Activated CD8-positive, alpha-beta memory T cell treated with anti-CD3 and anti-CD28 coated beads for 36 hours (primary cell): ENCODE measurements around the gene RPP25L. TPM values are rescaled to one million over a fixed set of nuclear protein-coding genes. Genes with fewer than 3 reads are reported as not detected.

Source experiments
- CTCF ChIA-PET: fragments of 350-600 bp; sonication (Branson Sonifier 250); formaldehyde crosslinking; loops from one replicate; lab custom pipeline; 2021; ENCODE audit warnings: antibody characterized with exemption; lab: Charles Lee
- POLR2A ChIA-PET: fragments of 350-600 bp; sonication (Branson Sonifier 250); formaldehyde crosslinking; loops from one replicate; lab custom pipeline; 2021; ENCODE audit warnings: antibody characterized with exemption; lab: Charles Lee
- total RNA-seq, 2 experiments: library from RNA; stranded (reverse); gene quantifications; one replicate each; pipeline ENCODE4 v1.2.3, GENCODE V29; 2021

Gene RPP25L
- total RNA-seq, 2 experiments from 2014 or later, result 34.1 to 39.5 TPM

- CTCF ChIA-PET, result interaction anchor here (2.6 to 2.7 kb wide), 2 partner anchors 10 kb away, joined by 11 to 15 read pairs; no protein-coding TSS in a partner anchor
Measured at GRCh38 chr9:34581318-34581717, 30.6 kb downstream of the RPP25L start.

GRCh38 chr9:34580358-34580757 is 31.5 kb downstream of the RPP25L start:
- ChIA-PET CTCF (interaction anchor here (1.6 to 2.7 kb wide), 2 partner anchors 11 to 24 kb away, joined by 5 to 11 read pairs; no protein-coding TSS in a partner anchor), POLR2A (no interaction called here)

More at GRCh38 chr9:34581318-34581717, 30.6 kb downstream of the RPP25L start:
- POLR2A ChIA-PET, result no interaction called here

GRCh38 chr9:34579808-34580163 is 32.1 kb downstream of the RPP25L start:
- ChIA-PET POLR2A (no interaction called here), CTCF (interaction anchor here (0.6 to 2.7 kb wide), 3 partner anchors 12 to 218 kb away, joined by 3 to 11 read pairs (median 5); no protein-coding TSS in a partner anchor)

GRCh38 chr9:34579104-34579807 is 32.6 kb downstream of the RPP25L start:
- ChIA-PET CTCF (interaction anchor here (0.6 to 2.7 kb wide), 4 partner anchors 12 to 217 kb away, joined by 3 to 11 read pairs (median 4); no protein-coding TSS in a partner anchor), POLR2A (no interaction called here)

GRCh38 chr9:34578241-34579103 is 33.4 kb downstream of the RPP25L start:
- CTCF ChIA-PET, result interaction anchor here (1.1 to 2.7 kb wide), 2 partner anchors 13 to 42 kb away, joined by 3 to 11 read pairs; no protein-coding TSS in a partner anchor

GRCh38 chr9:34577400-34578240 is 34.3 kb downstream of the RPP25L start:
- ChIA-PET POLR2A (no interaction called here), CTCF (interaction anchor here (0.9 to 1.3 kb wide), 2 partner anchors 14 to 19 kb away, joined by 3 to 4 read pairs; no protein-coding TSS in a partner anchor)

More at GRCh38 chr9:34578241-34579103, 33.4 kb downstream of the RPP25L start:
- POLR2A ChIA-PET, result no interaction called here

GRCh38 chr9:34576597-34577399 is 35.1 kb downstream of the RPP25L start:
- ChIA-PET POLR2A (no interaction called here), CTCF (interaction anchor here (0.9 to 1.3 kb wide), 2 partner anchors 15 to 18 kb away, joined by 3 to 4 read pairs; no protein-coding TSS in a partner anchor)

- CTCF ChIA-PET, result no interaction called here
- POLR2A ChIA-PET, result no interaction called here
Measured at GRCh38 chr9:34575862-34576596, 35.9 kb downstream of the RPP25L start.

GRCh38 chr9:34575241-34575640 is 36.7 kb downstream of the RPP25L start:
- CTCF ChIA-PET, result no interaction called here

GRCh38 chr9:34574571-34574970 is 37.3 kb downstream of the RPP25L start:
- ChIA-PET CTCF (no interaction called here), POLR2A (no interaction called here)

More at GRCh38 chr9:34575241-34575640, 36.7 kb downstream of the RPP25L start:
- POLR2A ChIA-PET, result no interaction called here

GRCh38 chr9:34573599-34574325 is 38.1 kb downstream of the RPP25L start:
- CTCF ChIA-PET, result no interaction called here
- POLR2A ChIA-PET, result no interaction called here

- POLR2A ChIA-PET, result no interaction called here
- CTCF ChIA-PET, result no interaction called here
Measured at GRCh38 chr9:34572628-34573027, 39.3 kb downstream of the RPP25L start.

- POLR2A ChIA-PET, result no interaction called here
- CTCF ChIA-PET, result no interaction called here
Measured at GRCh38 chr9:34572092-34572491, 39.8 kb downstream of the RPP25L start.

- ChIA-PET CTCF (interaction anchor here (0.8 to 1.1 kb wide), 2 partner anchors 23 to 33 kb away, joined by 3 read pairs; no protein-coding TSS in a partner anchor), POLR2A (no interaction called here)
Measured at GRCh38 chr9:34571481-34571810, 40.5 kb downstream of the RPP25L start.

GRCh38 chr9:34570809-34571480 is 41.0 kb downstream of the RPP25L start:
- ChIA-PET CTCF (interaction anchor here (0.8 to 1.8 kb wide), 3 partner anchors 21 to 33 kb away, joined by 3 to 5 read pairs (median 3); no protein-coding TSS in a partner anchor), POLR2A (no interaction called here)

- POLR2A ChIA-PET, result no interaction called here
Measured at GRCh38 chr9:34570376-34570775, 41.5 kb downstream of the RPP25L start.

More at GRCh38 chr9:34570376-34570775, 41.5 kb downstream of the RPP25L start:
- CTCF ChIA-PET, result interaction anchor here (1.8 kb wide), 1 partner anchor 21 kb away, joined by 5 read pairs; no protein-coding TSS in a partner anchor
